Kidney epithelial cell (primary cell): Measurements from ENCODE around the gene FHDC1. TPM values are rescaled to one million over a fixed set of nuclear protein-coding genes. Genes with fewer than 3 reads are reported as not detected.

Experiments
- DNase-seq: peaks from one replicate; pipeline ENCODE4 v3.0.0-alpha.2; 2010; ENCODE audit warnings: low read depth
- H3K27me3 ChIP-seq: 2 replicates; pipeline ENCODE4 v1.6.0; 2011; ENCODE audit warnings: low read length; ENCODE audit not compliant: control insufficient read depth, insufficient read depth
- H3K36me3 ChIP-seq: 2 replicates; pipeline ENCODE4 v1.5.1; 2011; ENCODE audit warnings: low read length; ENCODE audit not compliant: control insufficient read depth, insufficient read depth
- H3K4me3 ChIP-seq: 2 replicates; pipeline ENCODE4 v1.5.1; 2011; ENCODE audit warnings: low read depth, mild to moderate bottlenecking, control low read depth, low read length
- CTCF ChIP-seq: IDR thresholded peaks from 2 replicates; pipeline ENCODE4 v1.5.1; 2011; ENCODE audit warnings: mild to moderate bottlenecking, moderate library complexity, low read length, control low read depth, inconsistent platforms; ENCODE audit not compliant: insufficient read depth, poor library complexity, severe bottlenecking
- total RNA-seq: library from RNA; depleted of rRNA; stranded (reverse); fragments of >200 nt; gene quantifications from 2 replicates; pipeline ENCODE4 v1.2.3, GENCODE V29; 2015

The FHDC1 gene
- total RNA-seq, 1 donor from 2014 or later: 3.1 TPM

GRCh38 chr4:153010146-153010545, 74.0 kb downstream of the FHDC1 start:
- Histone ChIP-seq H3K27me3 (no peaks in the 10 kb centered on the region), H3K4me3 (no peak overlapping the region), H3K36me3 (no peaks in the 10 kb centered on the region)
- no peak for TF ChIP-seq CTCF
- DNase-seq: no peak

- TF ChIP-seq CTCF: no peak
- H3K27me3 ChIP-seq: no peaks in the 10 kb centered on the region
- H3K4me3 ChIP-seq: no peak overlapping the region
- DNase-seq: no peak
- no peaks in the 10 kb centered on the region for H3K36me3 ChIP-seq
These were observed 77.3 kb downstream of the FHDC1 start for GRCh38 chr4:153013202-153013977.

GRCh38 chr4:153014460-153014859, 78.3 kb downstream of the FHDC1 start:
- Histone ChIP-seq H3K4me3 (no peak overlapping the region), H3K36me3 (no peaks in the 10 kb centered on the region), H3K27me3 (no peaks in the 10 kb centered on the region)
- no peak for DNase-seq
- no peak for TF ChIP-seq CTCF

GRCh38 chr4:153016592-153016991, 80.5 kb downstream of the FHDC1 start:
- Histone ChIP-seq H3K4me3 (no peak overlapping the region), H3K27me3 (no peaks in the 10 kb centered on the region), H3K36me3 (no peaks in the 10 kb centered on the region)
- no peak for TF ChIP-seq CTCF
- no peak for DNase-seq

- Histone ChIP-seq H3K27me3 (no peaks in the 10 kb centered on the region), H3K36me3 (no peaks in the 10 kb centered on the region), H3K4me3 (no peak overlapping the region)
- no peak for DNase-seq
- TF ChIP-seq CTCF: no peak
These were observed 81.9 kb downstream of the FHDC1 start for GRCh38 chr4:153018031-153018430.

- H3K36me3 ChIP-seq: no peaks in the 10 kb centered on the region
- no peak for TF ChIP-seq CTCF
- DNase-seq: no peak
- no peaks in the 10 kb centered on the region for H3K27me3 ChIP-seq
- H3K4me3 ChIP-seq: no peak overlapping the region
These were observed 82.6 kb downstream of the FHDC1 start for GRCh38 chr4:153018684-153019083.
